GM23338 (cell line): ENCODE results near the gene AMIGO1. TPM values are rescaled to one million over a fixed set of nuclear protein-coding genes. Genes with fewer than 3 reads are reported as not detected.

Experiments used
- ATAC-seq: fragments of 200-7000 bp; cut with Tn5 transposase; 3 replicates; pipeline ENCODE4 v1.9.1; 2020
- DNase-seq: peaks from one replicate; pipeline ENCODE4 v3.0.0-alpha.2; 2015; ENCODE audit warnings: low spot score
- H2AFZ ChIP-seq: fragments of 200-600 bp; sonication (generic); 2 replicates; pipeline ENCODE4 v1.8.0; 2016; ENCODE audit warnings: antibody characterized with exemption, mild to moderate bottlenecking, moderate library complexity
- H3F3A ChIP-seq: fragments of 200-600 bp; sonication (generic); replicated peaks from 2 replicates; pipeline ENCODE4 v1.8.0; 2017; ENCODE audit warnings: antibody characterized with exemption, mixed run types, low read depth
- H3K27ac ChIP-seq: fragments of 200-600 bp; sonication (generic); 2 replicates; pipeline ENCODE4 v1.6.1; 2016; ENCODE audit warnings: low read depth
- H3K27me3 ChIP-seq: fragments of 200-600 bp; sonication (generic); 2 replicates; pipeline ENCODE4 v1.8.0; 2016; ENCODE audit warnings: mild to moderate bottlenecking, mixed run types, moderate library complexity; ENCODE audit not compliant: insufficient read depth
- H3K36me3 ChIP-seq: fragments of 200-600 bp; sonication (generic); 2 replicates; pipeline ENCODE4 v1.8.0; 2016; ENCODE audit warnings: mild to moderate bottlenecking; ENCODE audit not compliant: insufficient read depth
- H3K4me1 ChIP-seq: fragments of 200-600 bp; sonication (generic); 2 replicates; pipeline ENCODE4 v1.8.0; 2016; ENCODE audit warnings: mild to moderate bottlenecking, moderate library complexity; ENCODE audit not compliant: insufficient read depth
- H3K4me2 ChIP-seq: fragments of 200-600 bp; sonication (generic); 2 replicates; pipeline ENCODE4 v1.7.1; 2017; ENCODE audit warnings: mixed run types
- H3K4me3 ChIP-seq: fragments of 200-600 bp; sonication (generic); 2 replicates; pipeline ENCODE4 v1.6.1; 2016; ENCODE audit warnings: mixed run types
- H3K79me2 ChIP-seq: fragments of 200-600 bp; sonication (generic); replicated peaks from 2 replicates; pipeline ENCODE4 v1.8.0; 2017; ENCODE audit warnings: mild to moderate bottlenecking; ENCODE audit not compliant: insufficient read depth
- H3K9me2 ChIP-seq: fragments of 200-600 bp; sonication (generic); 2 replicates; pipeline ENCODE4 v1.8.0; 2017; ENCODE audit not compliant: insufficient read depth
- H4K20me1 ChIP-seq: fragments of 200-600 bp; sonication (generic); replicated peaks from 2 replicates; pipeline ENCODE4 v1.8.0; 2017; ENCODE audit warnings: mild to moderate bottlenecking; ENCODE audit not compliant: insufficient read depth
- H3K27ac Mint-ChIP-seq: 2 replicates; pipeline ENCODE4 v1.8.0; 2020; ENCODE audit warnings: inconsistent platforms, mild to moderate bottlenecking, moderate library complexity, mixed read lengths
- H3K27me3 Mint-ChIP-seq: 3 replicates; pipeline ENCODE4 v1.8.0; 2022; ENCODE audit warnings: low read depth, mild to moderate bottlenecking, moderate library complexity, mixed read lengths, inconsistent platforms; ENCODE audit not compliant: insufficient read depth, poor library complexity
- H3K36me3 Mint-ChIP-seq: 3 replicates; pipeline ENCODE4 v1.8.0; 2021; ENCODE audit warnings: low read depth, mild to moderate bottlenecking, inconsistent platforms, moderate library complexity, mixed read lengths
- H3K4me1 Mint-ChIP-seq: 3 replicates; pipeline ENCODE4 v1.8.0; 2020; ENCODE audit warnings: mild to moderate bottlenecking, inconsistent platforms, mixed read lengths
- H3K4me3 Mint-ChIP-seq: 3 replicates; pipeline ENCODE4 v1.8.0; 2021; ENCODE audit warnings: moderate library complexity, mild to moderate bottlenecking, inconsistent platforms, mixed read lengths
- H3K9me3 Mint-ChIP-seq: 3 replicates; pipeline ENCODE4 v1.8.0; 2020; ENCODE audit warnings: moderate library complexity, mild to moderate bottlenecking, inconsistent platforms, mixed read lengths
- CREB1 ChIP-seq: fragments of 250-450 bp; sonication (Bioruptor Pico); IDR thresholded peaks from 2 replicates; pipeline ENCODE4 v1.5.0; 2020; ENCODE audit warnings: low read depth, mild to moderate bottlenecking, moderate library complexity
- EZH2 ChIP-seq: fragments of 200-600 bp; sonication (generic); IDR thresholded peaks from one replicate; pipeline ENCODE4 v1.8.0; 2017; ENCODE audit warnings: antibody characterized with exemption, mild to moderate bottlenecking, low read depth; ENCODE audit not compliant: unreplicated experiment
- EZH2phosphoT487 ChIP-seq: fragments of 200-600 bp; sonication (generic); IDR thresholded peaks from one replicate; pipeline ENCODE4 v1.8.1; 2018; ENCODE audit warnings: antibody characterized with exemption; ENCODE audit not compliant: unreplicated experiment
- JUNB ChIP-seq: IDR thresholded peaks from one replicate; pipeline ENCODE4 v1.6.1; 2016; ENCODE audit warnings: antibody characterized with exemption; ENCODE audit not compliant: unreplicated experiment
- NANOG ChIP-seq: IDR thresholded peaks from 2 replicates; pipeline ENCODE4 v1.6.1; 2016; ENCODE audit warnings: antibody characterized with exemption, borderline replicate concordance
- POLR2AphosphoS5 ChIP-seq: IDR thresholded peaks from 2 replicates; pipeline ENCODE4 v1.6.1; 2016; ENCODE audit warnings: antibody characterized with exemption, low read depth
- STAT1 ChIP-seq: IDR thresholded peaks from one replicate; pipeline ENCODE4 v1.6.1; 2016; ENCODE audit warnings: antibody characterized with exemption; ENCODE audit not compliant: unreplicated experiment
- ZNF114 ChIP-seq: fragments of 250-450 bp; sonication (Bioruptor Pico); IDR thresholded peaks from 2 replicates; pipeline ENCODE4 v1.5.0; 2020; ENCODE audit warnings: mild to moderate bottlenecking, moderate library complexity
- ZNF331 ChIP-seq: fragments of 250-450 bp; sonication (Bioruptor Pico); IDR thresholded peaks from 2 replicates; pipeline ENCODE4 v1.5.0; 2020; ENCODE audit warnings: low read depth, mild to moderate bottlenecking, moderate library complexity
- polyA plus RNA-seq: library from polyadenylated mRNA; unstranded; fragments of >200 nt; fragmentation: Nextera tagmentation; extraction: Ambion mirVana; gene quantifications from 2 replicates; pipeline ENCODE4 v1.2.1, GENCODE V29; 2016
- total RNA-seq: library from RNA; depleted of rRNA; stranded (reverse); fragments of >200 nt; shearing (Covaris generic); gene quantifications from 2 replicates; pipeline ENCODE4 v1.2.3, GENCODE V29; 2014
- TF ChIP-seq, protein P1 (sequence below): fragments of 250-450 bp; sonication (Bioruptor Pico); IDR thresholded peaks from 2 replicates; pipeline ENCODE4 v1.5.0; 2020; ENCODE audit warnings: mild to moderate bottlenecking, moderate library complexity
- TF ChIP-seq, protein P2 (sequence below): IDR thresholded peaks from one replicate; pipeline ENCODE4 v1.6.1; 2018; ENCODE audit warnings: antibody characterized with exemption; ENCODE audit not compliant: unreplicated experiment
- TF ChIP-seq, protein P3 (sequence below): IDR thresholded peaks from 2 replicates; pipeline ENCODE4 v1.6.1; 2016; ENCODE audit warnings: antibody characterized with exemption
- TF ChIP-seq, protein P4 (sequence below), 2 experiments: fragments of 200-600 bp in 1 of 2; sonication (generic) in 1 of 2; conservative IDR thresholded peaks; 2 replicates each; pipeline versions ENCODE4 v1.5.1 to v1.6.1; 2016 to 2017; ENCODE audit warnings: antibody characterized with exemption in 2 of 2, low read depth in 2 of 2, mild to moderate bottlenecking in 2 of 2, moderate library complexity in 1 of 2

The AMIGO1 gene
- total and polyA plus RNA-seq, 2 experiments from 2014 or later = 0.53 to 3.8 TPM

DNA sequence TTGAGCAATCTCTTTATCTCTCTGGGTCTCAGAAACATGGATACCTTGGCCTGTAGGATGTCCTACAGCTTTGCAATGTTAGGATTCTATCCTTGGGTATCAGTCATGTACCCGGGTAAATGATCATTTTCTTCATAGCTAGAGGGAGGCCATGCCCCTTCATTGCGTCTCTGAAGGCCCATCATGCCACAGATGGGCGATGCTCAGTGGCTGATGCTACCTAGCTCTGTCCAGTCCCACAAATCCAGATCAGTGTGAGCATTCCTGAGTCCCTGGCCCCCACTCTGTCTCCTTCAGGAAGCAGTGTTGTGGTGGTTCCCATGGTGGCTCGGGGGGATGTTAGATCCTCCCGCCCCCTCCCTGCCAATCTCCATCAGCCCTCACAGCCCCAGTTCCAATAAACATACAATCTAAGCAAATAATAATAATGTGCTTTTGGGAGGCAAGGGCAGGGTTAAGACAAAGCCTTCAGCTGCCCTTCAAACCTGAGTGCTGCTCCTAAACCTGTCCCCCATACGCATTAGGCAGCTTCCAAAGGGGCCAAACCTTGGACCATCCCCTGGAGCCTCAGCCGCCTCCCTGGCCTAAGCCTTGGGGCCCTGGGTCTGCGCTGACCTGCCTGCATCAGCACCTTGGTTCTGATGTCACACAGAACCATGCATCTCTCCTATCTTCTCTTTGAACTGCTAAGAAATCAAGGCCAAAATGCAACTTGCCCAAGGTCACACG lies 29.5 kb upstream of the AMIGO1 start:
- Mint-ChIP-seq H3K27ac (no peak overlapping the region), H3K9me3 (no peaks in the 10 kb centered on the region), H3K36me3 (no peaks in the 10 kb centered on the region), H3K27me3 (peaks cover 3% of the 10 kb centered on the region), H3K4me1 (peaks cover 7% of the 10 kb centered on the region), H3K4me3 (no peak overlapping the region; the same call in 2 of the 3 replicates)
- H3K4me1 ChIP-seq = no peaks in the 10 kb centered on the region
- TF ChIP-seq, protein P1, sequence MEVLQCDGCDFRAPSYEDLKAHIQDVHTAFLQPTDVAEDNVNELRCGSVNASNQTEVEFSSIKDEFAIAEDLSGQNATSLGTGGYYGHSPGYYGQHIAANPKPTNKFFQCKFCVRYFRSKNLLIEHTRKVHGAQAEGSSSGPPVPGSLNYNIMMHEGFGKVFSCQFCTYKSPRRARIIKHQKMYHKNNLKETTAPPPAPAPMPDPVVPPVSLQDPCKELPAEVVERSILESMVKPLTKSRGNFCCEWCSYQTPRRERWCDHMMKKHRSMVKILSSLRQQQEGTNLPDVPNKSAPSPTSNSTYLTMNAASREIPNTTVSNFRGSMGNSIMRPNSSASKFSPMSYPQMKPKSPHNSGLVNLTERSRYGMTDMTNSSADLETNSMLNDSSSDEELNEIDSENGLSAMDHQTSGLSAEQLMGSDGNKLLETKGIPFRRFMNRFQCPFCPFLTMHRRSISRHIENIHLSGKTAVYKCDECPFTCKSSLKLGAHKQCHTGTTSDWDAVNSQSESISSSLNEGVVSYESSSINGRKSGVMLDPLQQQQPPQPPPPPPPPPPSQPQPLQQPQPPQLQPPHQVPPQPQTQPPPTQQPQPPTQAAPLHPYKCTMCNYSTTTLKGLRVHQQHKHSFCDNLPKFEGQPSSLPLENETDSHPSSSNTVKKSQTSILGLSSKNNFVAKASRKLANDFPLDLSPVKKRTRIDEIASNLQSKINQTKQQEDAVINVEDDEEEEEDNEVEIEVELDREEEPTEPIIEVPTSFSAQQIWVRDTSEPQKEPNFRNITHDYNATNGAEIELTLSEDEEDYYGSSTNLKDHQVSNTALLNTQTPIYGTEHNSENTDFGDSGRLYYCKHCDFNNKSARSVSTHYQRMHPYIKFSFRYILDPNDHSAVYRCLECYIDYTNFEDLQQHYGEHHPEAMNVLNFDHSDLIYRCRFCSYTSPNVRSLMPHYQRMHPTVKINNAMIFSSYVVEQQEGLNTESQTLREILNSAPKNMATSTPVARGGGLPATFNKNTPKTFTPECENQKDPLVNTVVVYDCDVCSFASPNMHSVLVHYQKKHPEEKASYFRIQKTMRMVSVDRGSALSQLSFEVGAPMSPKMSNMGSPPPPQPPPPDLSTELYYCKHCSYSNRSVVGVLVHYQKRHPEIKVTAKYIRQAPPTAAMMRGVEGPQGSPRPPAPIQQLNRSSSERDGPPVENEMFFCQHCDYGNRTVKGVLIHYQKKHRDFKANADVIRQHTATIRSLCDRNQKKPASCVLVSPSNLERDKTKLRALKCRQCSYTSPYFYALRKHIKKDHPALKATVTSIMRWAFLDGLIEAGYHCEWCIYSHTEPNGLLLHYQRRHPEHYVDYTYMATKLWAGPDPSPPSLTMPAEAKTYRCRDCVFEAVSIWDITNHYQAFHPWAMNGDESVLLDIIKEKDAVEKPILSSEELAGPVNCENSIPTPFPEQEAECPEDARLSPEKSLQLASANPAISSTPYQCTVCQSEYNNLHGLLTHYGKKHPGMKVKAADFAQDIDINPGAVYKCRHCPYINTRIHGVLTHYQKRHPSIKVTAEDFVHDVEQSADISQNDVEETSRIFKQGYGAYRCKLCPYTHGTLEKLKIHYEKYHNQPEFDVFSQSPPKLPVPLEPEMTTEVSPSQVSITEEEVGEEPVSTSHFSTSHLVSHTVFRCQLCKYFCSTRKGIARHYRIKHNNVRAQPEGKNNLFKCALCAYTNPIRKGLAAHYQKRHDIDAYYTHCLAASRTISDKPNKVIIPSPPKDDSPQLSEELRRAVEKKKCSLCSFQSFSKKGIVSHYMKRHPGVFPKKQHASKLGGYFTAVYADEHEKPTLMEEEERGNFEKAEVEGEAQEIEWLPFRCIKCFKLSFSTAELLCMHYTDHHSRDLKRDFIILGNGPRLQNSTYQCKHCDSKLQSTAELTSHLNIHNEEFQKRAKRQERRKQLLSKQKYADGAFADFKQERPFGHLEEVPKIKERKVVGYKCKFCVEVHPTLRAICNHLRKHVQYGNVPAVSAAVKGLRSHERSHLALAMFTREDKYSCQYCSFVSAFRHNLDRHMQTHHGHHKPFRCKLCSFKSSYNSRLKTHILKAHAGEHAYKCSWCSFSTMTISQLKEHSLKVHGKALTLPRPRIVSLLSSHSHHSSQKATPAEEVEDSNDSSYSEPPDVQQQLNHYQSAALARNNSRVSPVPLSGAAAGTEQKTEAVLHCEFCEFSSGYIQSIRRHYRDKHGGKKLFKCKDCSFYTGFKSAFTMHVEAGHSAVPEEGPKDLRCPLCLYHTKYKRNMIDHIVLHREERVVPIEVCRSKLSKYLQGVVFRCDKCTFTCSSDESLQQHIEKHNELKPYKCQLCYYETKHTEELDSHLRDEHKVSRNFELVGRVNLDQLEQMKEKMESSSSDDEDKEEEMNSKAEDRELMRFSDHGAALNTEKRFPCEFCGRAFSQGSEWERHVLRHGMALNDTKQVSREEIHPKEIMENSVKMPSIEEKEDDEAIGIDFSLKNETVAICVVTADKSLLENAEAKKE = no peak
- TF ChIP-seq JUNB (no peak), STAT1 (no peak), ZNF331 (CRISPR knock-in tag) (no peak), ZNF114 (no peak), NANOG (no peak), EZH2 (no peak), CREB1 (no peak), POLR2AphosphoS5 (no peak), EZH2phosphoT487 (no peak)
- TF ChIP-seq, protein P2, sequence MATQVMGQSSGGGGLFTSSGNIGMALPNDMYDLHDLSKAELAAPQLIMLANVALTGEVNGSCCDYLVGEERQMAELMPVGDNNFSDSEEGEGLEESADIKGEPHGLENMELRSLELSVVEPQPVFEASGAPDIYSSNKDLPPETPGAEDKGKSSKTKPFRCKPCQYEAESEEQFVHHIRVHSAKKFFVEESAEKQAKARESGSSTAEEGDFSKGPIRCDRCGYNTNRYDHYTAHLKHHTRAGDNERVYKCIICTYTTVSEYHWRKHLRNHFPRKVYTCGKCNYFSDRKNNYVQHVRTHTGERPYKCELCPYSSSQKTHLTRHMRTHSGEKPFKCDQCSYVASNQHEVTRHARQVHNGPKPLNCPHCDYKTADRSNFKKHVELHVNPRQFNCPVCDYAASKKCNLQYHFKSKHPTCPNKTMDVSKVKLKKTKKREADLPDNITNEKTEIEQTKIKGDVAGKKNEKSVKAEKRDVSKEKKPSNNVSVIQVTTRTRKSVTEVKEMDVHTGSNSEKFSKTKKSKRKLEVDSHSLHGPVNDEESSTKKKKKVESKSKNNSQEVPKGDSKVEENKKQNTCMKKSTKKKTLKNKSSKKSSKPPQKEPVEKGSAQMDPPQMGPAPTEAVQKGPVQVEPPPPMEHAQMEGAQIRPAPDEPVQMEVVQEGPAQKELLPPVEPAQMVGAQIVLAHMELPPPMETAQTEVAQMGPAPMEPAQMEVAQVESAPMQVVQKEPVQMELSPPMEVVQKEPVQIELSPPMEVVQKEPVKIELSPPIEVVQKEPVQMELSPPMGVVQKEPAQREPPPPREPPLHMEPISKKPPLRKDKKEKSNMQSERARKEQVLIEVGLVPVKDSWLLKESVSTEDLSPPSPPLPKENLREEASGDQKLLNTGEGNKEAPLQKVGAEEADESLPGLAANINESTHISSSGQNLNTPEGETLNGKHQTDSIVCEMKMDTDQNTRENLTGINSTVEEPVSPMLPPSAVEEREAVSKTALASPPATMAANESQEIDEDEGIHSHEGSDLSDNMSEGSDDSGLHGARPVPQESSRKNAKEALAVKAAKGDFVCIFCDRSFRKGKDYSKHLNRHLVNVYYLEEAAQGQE = no peak
- TF ChIP-seq, protein P3, sequence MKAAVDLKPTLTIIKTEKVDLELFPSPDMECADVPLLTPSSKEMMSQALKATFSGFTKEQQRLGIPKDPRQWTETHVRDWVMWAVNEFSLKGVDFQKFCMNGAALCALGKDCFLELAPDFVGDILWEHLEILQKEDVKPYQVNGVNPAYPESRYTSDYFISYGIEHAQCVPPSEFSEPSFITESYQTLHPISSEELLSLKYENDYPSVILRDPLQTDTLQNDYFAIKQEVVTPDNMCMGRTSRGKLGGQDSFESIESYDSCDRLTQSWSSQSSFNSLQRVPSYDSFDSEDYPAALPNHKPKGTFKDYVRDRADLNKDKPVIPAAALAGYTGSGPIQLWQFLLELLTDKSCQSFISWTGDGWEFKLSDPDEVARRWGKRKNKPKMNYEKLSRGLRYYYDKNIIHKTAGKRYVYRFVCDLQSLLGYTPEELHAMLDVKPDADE = no peak
- TF ChIP-seq, protein P4, sequence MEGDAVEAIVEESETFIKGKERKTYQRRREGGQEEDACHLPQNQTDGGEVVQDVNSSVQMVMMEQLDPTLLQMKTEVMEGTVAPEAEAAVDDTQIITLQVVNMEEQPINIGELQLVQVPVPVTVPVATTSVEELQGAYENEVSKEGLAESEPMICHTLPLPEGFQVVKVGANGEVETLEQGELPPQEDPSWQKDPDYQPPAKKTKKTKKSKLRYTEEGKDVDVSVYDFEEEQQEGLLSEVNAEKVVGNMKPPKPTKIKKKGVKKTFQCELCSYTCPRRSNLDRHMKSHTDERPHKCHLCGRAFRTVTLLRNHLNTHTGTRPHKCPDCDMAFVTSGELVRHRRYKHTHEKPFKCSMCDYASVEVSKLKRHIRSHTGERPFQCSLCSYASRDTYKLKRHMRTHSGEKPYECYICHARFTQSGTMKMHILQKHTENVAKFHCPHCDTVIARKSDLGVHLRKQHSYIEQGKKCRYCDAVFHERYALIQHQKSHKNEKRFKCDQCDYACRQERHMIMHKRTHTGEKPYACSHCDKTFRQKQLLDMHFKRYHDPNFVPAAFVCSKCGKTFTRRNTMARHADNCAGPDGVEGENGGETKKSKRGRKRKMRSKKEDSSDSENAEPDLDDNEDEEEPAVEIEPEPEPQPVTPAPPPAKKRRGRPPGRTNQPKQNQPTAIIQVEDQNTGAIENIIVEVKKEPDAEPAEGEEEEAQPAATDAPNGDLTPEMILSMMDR (conservative IDR thresholded peaks at IDR 0.05; ENCODE audit: low read depth in 2 of 2) = no peak
- H3K36me3 ChIP-seq = no peaks in the 10 kb centered on the region
- no peak for DNase-seq
- H3K27ac ChIP-seq = no peak overlapping the region
- H4K20me1 ChIP-seq = no peaks in the 10 kb centered on the region
- no peaks in the 10 kb centered on the region for H3K79me2 ChIP-seq
- no peaks in the 10 kb centered on the region for H3K27me3 ChIP-seq
- no peak for ATAC-seq
- no peak overlapping the region for H3K4me3 ChIP-seq
- no peaks in the 10 kb centered on the region for H3F3A ChIP-seq
- H2AFZ ChIP-seq = no peak overlapping the region
- H3K4me2 ChIP-seq = no peak overlapping the region
- H3K9me2 ChIP-seq = no peaks in the 10 kb centered on the region
